GM12875 (cell line): ENCODE measurements around the gene CCDC170.

Experiments
- H3K4me3 ChIP-seq: one replicate; pipeline ENCODE4 v1.5.1; 2011; ENCODE audit warnings: low read depth, low read length, control low read depth
- CTCF ChIP-seq: IDR thresholded peaks from 2 replicates; pipeline ENCODE4 v1.5.1; 2011; ENCODE audit warnings: low read depth, mild to moderate bottlenecking, control low read depth, inconsistent platforms, low read length, moderate library complexity, borderline replicate concordance; ENCODE audit not compliant: insufficient read depth

The CCDC170 gene

GRCh38 chr6:151494936-151495320 is 1.1 kb downstream of the CCDC170 start:
- TF ChIP-seq CTCF = no peak
- no peak overlapping the region for H3K4me3 ChIP-seq

GRCh38 chr6:151495380-151495779 is 1.6 kb downstream of the CCDC170 start:
- no peak for TF ChIP-seq CTCF
- H3K4me3 ChIP-seq = no peak overlapping the region

- no peak overlapping the region for H3K4me3 ChIP-seq
- TF ChIP-seq CTCF = no peak
Observed at GRCh38 chr6:151497905-151498304, 4.1 kb downstream of the CCDC170 start.

GRCh38 chr6:151498327-151498726 is 4.5 kb downstream of the CCDC170 start:
- H3K4me3 ChIP-seq = no peak overlapping the region
- TF ChIP-seq CTCF = no peak

- no peak overlapping the region for H3K4me3 ChIP-seq
- TF ChIP-seq CTCF = no peak
Observed at GRCh38 chr6:151499551-151499950, 5.7 kb downstream of the CCDC170 start.

GRCh38 chr6:151501511-151502136 is 7.8 kb downstream of the CCDC170 start:
- no peak for TF ChIP-seq CTCF
- H3K4me3 ChIP-seq = no peak overlapping the region

- H3K4me3 ChIP-seq = no peak overlapping the region
- TF ChIP-seq CTCF = no peak
Observed at GRCh38 chr6:151502499-151502898, 8.7 kb downstream of the CCDC170 start.
